Sciatic nerve (tissue), 1 donor: Measurements from ENCODE around the gene TMEM35B. TPM values are rescaled to one million over a fixed set of nuclear protein-coding genes. Genes with fewer than 3 reads are reported as not detected.

ENCODE experiments used
- total RNA-seq: library from RNA; stranded (reverse); fragmentation: NEBNext Ultra II Directional; extraction: Animal tissue kit (Norgen Biotek cat#: 25700); gene quantifications from one replicate; pipeline ENCODE4 v1.2.1, GENCODE V29; 2021
- donor health status: DM: no; HTN: no; CAD: no.

TMEM35B gene
- total RNA-seq, 1 donor from 2014 or later: 42.1 TPM

Other genes with a start within 250 kb of the TMEM35B start
- gene GJB5, start 230.3 kb downstream of the TMEM35B start, total RNA-seq: 0.36 TPM
- gene GJB4, start 225.6 kb downstream of the TMEM35B start, total RNA-seq: not detected
- gene GJB3, start 204.1 kb downstream of the TMEM35B start, total RNA-seq: 1.3 TPM
- 35.9 TPM for gene GJA4, start 192.3 kb downstream of the TMEM35B start, total RNA-seq
- gene SMIM12, start 125.6 kb downstream of the TMEM35B start, total RNA-seq: 36.2 TPM
- 0.36 TPM for gene DLGAP3, start 55.7 kb downstream of the TMEM35B start, total RNA-seq
- 32.1 TPM for gene ZMYM6, start 46.6 kb upstream of the TMEM35B start, total RNA-seq
- 18.2 TPM for gene ZMYM1, start 94.0 kb upstream of the TMEM35B start, total RNA-seq
- gene SFPQ, start 207.8 kb upstream of the TMEM35B start, total RNA-seq: 269 TPM